Psoas muscle (tissue), 8 donors: ENCODE measurements around the gene ATP5MC2. TPM values are rescaled to one million over a fixed set of nuclear protein-coding genes. Genes with fewer than 3 reads are reported as not detected.
A peak's percentile ranks its signal among the peaks of the same experiment; 100 is the strongest.

Source experiments
- ATAC-seq, 4 donors: fragments of 200-7000 bp; cut with Tn5 transposase; one replicate each; pipeline ENCODE4 v1.9.1; 2020; ENCODE audit warnings: moderate library complexity in 3 of 4, mild to moderate bottlenecking in 2 of 4
- DNase-seq, 2 donors: peaks; one replicate each; pipeline ENCODE4 v3.0.0-alpha.2; 2020
- H3K27ac ChIP-seq: fragments of 200-600 bp; one replicate; pipeline ENCODE4 v1.8.0; 2022
- H3K27me3 ChIP-seq, 3 donors: fragments of 200-600 bp in 1 of 3; one replicate each; pipeline versions ENCODE4 v1.6.1 to v1.8.0; 2013 to 2022; ENCODE audit warnings: low read length in 2 of 3, mild to moderate bottlenecking in 2 of 3, moderate library complexity in 1 of 3; ENCODE audit not compliant: insufficient read depth in 3 of 3
- H3K36me3 ChIP-seq, 2 donors: fragments of 200-600 bp in 1 of 2; one replicate each; pipeline versions ENCODE4 v1.6.1 to v1.8.0; 2013 to 2022; ENCODE audit warnings: low read depth in 1 of 2, mild to moderate bottlenecking in 1 of 2, moderate library complexity in 1 of 2; ENCODE audit not compliant: insufficient read depth in 1 of 2
- H3K4me1 ChIP-seq: fragments of 200-600 bp; one replicate; pipeline ENCODE4 v1.8.0; 2022
- H3K4me3 ChIP-seq: fragments of 200-600 bp; one replicate; pipeline ENCODE4 v1.8.0; 2022; ENCODE audit warnings: mild to moderate bottlenecking
- H3K9me3 ChIP-seq: fragments of 200-600 bp; one replicate; pipeline ENCODE4 v1.8.0; 2022
- CTCF ChIP-seq: fragments of 200-600 bp; IDR thresholded peaks from one replicate; pipeline ENCODE4 v1.8.0; 2022; ENCODE audit warnings: antibody characterized with exemption
- WGBS, 3 donors: extraction: QIAGEN DNeasy Blood & Tissue Kit; methylation state at CpG; one replicate each; pipeline versions ENCODE4 v1.1.6 to v1.1.7; 2013; 5-methylcytosine and 5-hydroxymethylcytosine counted together
- intact Hi-C, 2 donors: fragments of 100-400 bp; cut with DNase I; formaldehyde crosslinking; loops; one replicate each; pipeline versions ENCODE4 v1.11.0 to v1.14.2; 2022
- polyA plus RNA-seq, 3 donors: library from polyadenylated mRNA; stranded (reverse); fragments of 200-250 nt; gene quantifications; one replicate each; pipeline ENCODE4 v1.2.3, GENCODE V29; 2013
- total RNA-seq, 4 donors: library from RNA; stranded (reverse); fragmentation: NEBNext Ultra II Directional in 2 of 4; extraction: Animal tissue kit (Norgen Biotek cat#: 25700) in 2 of 4; gene quantifications; one replicate each; pipeline versions ENCODE4 v1.2.1 to v1.2.4, GENCODE V29; 2021 to 2023
- donor health status: healthy with polysubstance abuse.
- donor health status: DM: no; HTN: no; CAD: no; lungs with moderate emphysema.
- donor health status: Bipolar disorder and iron deficiency.
- donor health status: healthy.
- donor health status: DM: yes; HTN: yes; CAD: no.
- donor health status: DM: no; HTN: no; CAD: no.
- donor health status: DM: no; HTN: no; CAD: no.
- donor health status: DM: yes; HTN: yes; CAD: no.

The ATP5MC2 gene
- total and polyA plus RNA-seq, 7 donors: 349 to 646 (median 469) TPM

GRCh38 chr12:53627919-53628318 lies 48.0 kb downstream of the ATP5MC2 start:
- Histone ChIP-seq H3K9me3 (no peaks in the 10 kb centered on the region), H3K4me3 (no peak overlapping the region), H3K4me1 (peaks cover 29% of the 10 kb centered on the region), H3K36me3 (no peaks in the 10 kb centered on the region), H3K27ac (no peak overlapping the region), H3K27me3 (no peaks in the 10 kb centered on the region)
- TF ChIP-seq CTCF: no peak
- ATAC-seq (no peak), DNase-seq (no peak)
- intact Hi-C loops: loop anchor here in 1 of 2 donors (5.0 kb wide), 1 partner anchor 44 kb away; no protein-coding TSS in a partner anchor
- WGBS, 3 donors: 84 to 87% (median 86%) methylated on average over 11 of the region's 11 CpGs

- DNase-seq (no peak), ATAC-seq (no peak)
- no peaks in the 10 kb centered on the region for H3K27me3 ChIP-seq
- no peaks in the 10 kb centered on the region for H3K36me3 ChIP-seq
- peaks cover 33% of the 10 kb centered on the region for H3K4me1 ChIP-seq
- peak overlapping the region; percentile 77 for H3K4me3 ChIP-seq
- no peaks in the 10 kb centered on the region for H3K9me3 ChIP-seq
- intact Hi-C loops: loop anchor here (1.0 to 5.0 kb wide), 2 partner anchors 46 to 50 kb away; partner anchors contain the start of gene ATP5MC2 (in 1 of the 2)
- H3K27ac ChIP-seq: peak overlapping the region; percentile 95
- 21 to 24% (median 22%) methylated on average over 6 of the region's 6 CpGs for WGBS, 3 donors
- no peak for TF ChIP-seq CTCF
Observed at GRCh38 chr12:53626702-53627169, 49.1 kb downstream of the ATP5MC2 start.

- peaks cover 36% of the 10 kb centered on the region for H3K4me1 ChIP-seq
- no peak for TF ChIP-seq CTCF
- 0% methylated on average over 48 of the region's 48 CpGs for WGBS, 3 donors
- peak within 1 kb of the TSS; percentile 95 for H3K27ac ChIP-seq
- H3K36me3 ChIP-seq: no peaks in the 10 kb centered on the region
- no peaks in the 10 kb centered on the region for H3K27me3 ChIP-seq
- DNase-seq (peak; percentile 97 to 99), ATAC-seq (peak; percentile 97 to 99 (median 98))
- intact Hi-C loops: loop anchor here (1.0 to 5.0 kb wide), 2 partner anchors 46 to 50 kb away; partner anchors contain the start of gene ATP5MC2 (in 1 of the 2)
- no peaks in the 10 kb centered on the region for H3K9me3 ChIP-seq
- H3K4me3 ChIP-seq: peak within 1 kb of the TSS; percentile 77
Observed at GRCh38 chr12:53625946-53626701, 49.8 kb downstream of the ATP5MC2 start, which contains the start of gene ATF7. Gene ATF7 (minus strand): TSS chr12:53626382. CDS start chr12:53601000, 25,382 bp downstream.

GRCh38 chr12:53625373-53625945 lies 50.4 kb downstream of the ATP5MC2 start:
- intact Hi-C loops: loop anchor here in 1 of 2 donors (5.0 kb wide), 1 partner anchor 47 kb away; no protein-coding TSS in a partner anchor
- peaks cover 42% of the 10 kb centered on the region for H3K4me1 ChIP-seq

More at GRCh38 chr12:53625373-53625945, 50.4 kb downstream of the ATP5MC2 start:
- Histone ChIP-seq H3K27ac (peak overlapping the region; percentile 95), H3K36me3 (no peaks in the 10 kb centered on the region), H3K9me3 (no peaks in the 10 kb centered on the region), H3K4me3 (peak overlapping the region; percentile 77), H3K27me3 (no peaks in the 10 kb centered on the region)
- 8 to 13% (median 9%) methylated on average over 5 of the region's 5 CpGs for WGBS, 3 donors
- no peak for ATAC-seq
- no peak for DNase-seq
- no peak for TF ChIP-seq CTCF
